GM12892 (cell line): ENCODE measurements around the gene PARS2.

Experiments used
- POLR2A ChIP-seq: IDR thresholded peaks from 2 replicates; pipeline ENCODE4 v1.6.1; 2011; ENCODE audit warnings: low read depth, low read length, control low read depth
- POLR2AphosphoS5 ChIP-seq: IDR thresholded peaks from 2 replicates; pipeline ENCODE4 v1.6.1; 2011; ENCODE audit warnings: low read depth, low read length, control low read depth

DNA sequence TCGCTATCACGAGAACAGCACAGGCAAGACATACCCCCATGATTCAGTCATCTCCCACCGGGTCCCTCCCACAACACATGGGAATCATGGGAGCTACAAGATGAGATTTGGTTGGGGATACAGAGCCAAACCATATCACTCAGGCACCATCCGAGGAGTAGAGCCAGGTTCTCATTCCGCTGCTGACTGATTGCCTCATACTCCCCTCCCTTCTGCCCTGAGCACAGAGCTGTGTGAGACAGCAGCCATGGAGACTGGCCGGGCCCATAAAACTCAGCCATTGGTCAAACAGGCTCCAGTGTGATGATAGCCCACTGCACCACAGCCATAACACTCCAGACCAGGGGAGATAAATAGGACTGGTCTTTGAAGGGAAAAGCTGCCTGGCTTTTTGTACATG is 26.1 kb downstream of the PARS2 start:
- no peak for TF ChIP-seq POLR2A
- no peak for TF ChIP-seq POLR2AphosphoS5
